Activated B cell treated with CpG ODN at 0.5 μM for 24 hours (primary cell): ENCODE measurements around the gene IMMT. TPM values are rescaled to one million over a fixed set of nuclear protein-coding genes. Genes with fewer than 3 reads are reported as not detected.

Experiments used
- ATAC-seq: fragments of 200-7000 bp; cut with Tn5 transposase; one replicate; pipeline ENCODE4 v1.10.0; 2021; ENCODE audit warnings: low read depth, mild to moderate bottlenecking, moderate library complexity
- CTCF ChIA-PET: fragments of 350-600 bp; sonication (Branson Sonifier 250); formaldehyde crosslinking; loops from one replicate; lab custom pipeline; 2021; ENCODE audit warnings: antibody characterized with exemption; lab: Charles Lee
- POLR2A ChIA-PET: fragments of 350-600 bp; sonication (Branson Sonifier 250); formaldehyde crosslinking; loops from one replicate; lab custom pipeline; 2021; ENCODE audit warnings: antibody characterized with exemption; lab: Charles Lee
- DNase-seq: peaks from one replicate; pipeline ENCODE4 v3.0.0; 2022
- H3K27ac Mint-ChIP-seq: one replicate; pipeline ENCODE4 v1.8.0; 2020; ENCODE audit warnings: mixed read lengths
- H3K27me3 Mint-ChIP-seq: one replicate; pipeline ENCODE4 v1.8.0; 2021; ENCODE audit warnings: mixed read lengths
- H3K36me3 Mint-ChIP-seq: one replicate; pipeline ENCODE4 v1.8.0; 2021; ENCODE audit warnings: low read depth, mixed read lengths
- H3K4me1 Mint-ChIP-seq: one replicate; pipeline ENCODE4 v1.8.0; 2021; ENCODE audit warnings: mixed read lengths
- H3K4me3 Mint-ChIP-seq: one replicate; pipeline ENCODE4 v1.8.0; 2020; ENCODE audit warnings: mild to moderate bottlenecking, mixed read lengths
- H3K9me3 Mint-ChIP-seq: one replicate; pipeline ENCODE4 v1.8.0; 2020; ENCODE audit warnings: mixed read lengths
- intact Hi-C: fragments of 100-400 bp; cut with micrococcal nuclease; formaldehyde crosslinking; loops from one replicate; pipeline ENCODE4 v1.15.1; 2024
- total RNA-seq: library from RNA; stranded (reverse); gene quantifications from 2 replicates; pipeline ENCODE4 v1.2.3, GENCODE V29; 2022
- TF ChIP-seq, protein P1 (sequence below): fragments of 200-600 bp; IDR thresholded peaks from one replicate; pipeline ENCODE4 v1.8.0; 2022; ENCODE audit warnings: antibody characterized with exemption, mild to moderate bottlenecking

The IMMT gene
- total RNA-seq, 1 donor from 2014 or later, result 93.0 TPM

DNA sequence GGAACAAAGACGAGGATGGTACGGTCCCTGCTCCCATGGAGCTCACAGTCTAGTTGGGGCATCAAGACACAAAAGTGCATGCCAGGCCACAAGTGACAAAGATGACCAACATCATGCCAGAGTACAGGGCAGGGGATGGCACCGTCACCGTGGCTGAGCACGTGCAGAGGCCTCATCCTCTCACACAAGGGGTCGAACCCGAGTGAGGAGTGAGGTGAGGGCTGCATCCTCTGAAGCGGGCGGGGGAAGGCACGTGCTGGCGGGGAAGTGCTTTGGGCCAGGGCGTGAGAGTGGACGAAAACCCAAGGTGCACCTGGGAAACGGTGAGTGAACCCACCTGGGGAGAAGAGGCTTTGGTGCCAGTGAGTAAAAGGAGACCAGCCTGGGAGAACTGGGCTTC lies 45.0 kb upstream of the IMMT start:
- Mint-ChIP-seq H3K9me3 (no peaks in the 10 kb centered on the region), H3K4me3 (no peak overlapping the region), H3K4me1 (peaks cover 72% of the 10 kb centered on the region), H3K27ac (no peak overlapping the region), H3K36me3 (no peaks in the 10 kb centered on the region), H3K27me3 (no peaks in the 10 kb centered on the region)
- no peak for DNase-seq
- no peak for ATAC-seq
- POLR2A ChIA-PET, result no interaction called here
- TF ChIP-seq, protein P1, sequence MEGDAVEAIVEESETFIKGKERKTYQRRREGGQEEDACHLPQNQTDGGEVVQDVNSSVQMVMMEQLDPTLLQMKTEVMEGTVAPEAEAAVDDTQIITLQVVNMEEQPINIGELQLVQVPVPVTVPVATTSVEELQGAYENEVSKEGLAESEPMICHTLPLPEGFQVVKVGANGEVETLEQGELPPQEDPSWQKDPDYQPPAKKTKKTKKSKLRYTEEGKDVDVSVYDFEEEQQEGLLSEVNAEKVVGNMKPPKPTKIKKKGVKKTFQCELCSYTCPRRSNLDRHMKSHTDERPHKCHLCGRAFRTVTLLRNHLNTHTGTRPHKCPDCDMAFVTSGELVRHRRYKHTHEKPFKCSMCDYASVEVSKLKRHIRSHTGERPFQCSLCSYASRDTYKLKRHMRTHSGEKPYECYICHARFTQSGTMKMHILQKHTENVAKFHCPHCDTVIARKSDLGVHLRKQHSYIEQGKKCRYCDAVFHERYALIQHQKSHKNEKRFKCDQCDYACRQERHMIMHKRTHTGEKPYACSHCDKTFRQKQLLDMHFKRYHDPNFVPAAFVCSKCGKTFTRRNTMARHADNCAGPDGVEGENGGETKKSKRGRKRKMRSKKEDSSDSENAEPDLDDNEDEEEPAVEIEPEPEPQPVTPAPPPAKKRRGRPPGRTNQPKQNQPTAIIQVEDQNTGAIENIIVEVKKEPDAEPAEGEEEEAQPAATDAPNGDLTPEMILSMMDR, result no peak
- CTCF ChIA-PET, result no interaction called here
- intact Hi-C loops, result no loop called here

DNA sequence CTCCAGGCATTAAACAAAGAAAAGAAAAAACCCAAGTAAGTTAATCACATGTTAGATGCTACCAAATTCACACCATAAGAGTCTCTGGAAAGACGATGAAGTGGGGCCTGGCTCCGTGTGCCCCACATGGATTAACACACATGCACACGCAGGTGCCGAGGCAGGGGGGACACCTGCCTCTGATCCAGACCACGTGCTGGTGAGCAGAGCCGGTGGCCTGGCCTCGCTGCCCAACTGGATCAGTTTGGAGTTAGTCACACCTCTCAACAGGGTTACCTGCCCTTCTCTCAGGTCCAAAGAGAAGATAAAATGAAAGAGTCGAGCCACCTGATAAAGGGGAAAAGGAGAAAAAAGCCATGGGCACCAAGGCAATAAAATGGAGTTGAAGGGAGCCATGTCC lies 44.5 kb upstream of the IMMT start:
- CTCF ChIA-PET, result no interaction called here

DNA sequence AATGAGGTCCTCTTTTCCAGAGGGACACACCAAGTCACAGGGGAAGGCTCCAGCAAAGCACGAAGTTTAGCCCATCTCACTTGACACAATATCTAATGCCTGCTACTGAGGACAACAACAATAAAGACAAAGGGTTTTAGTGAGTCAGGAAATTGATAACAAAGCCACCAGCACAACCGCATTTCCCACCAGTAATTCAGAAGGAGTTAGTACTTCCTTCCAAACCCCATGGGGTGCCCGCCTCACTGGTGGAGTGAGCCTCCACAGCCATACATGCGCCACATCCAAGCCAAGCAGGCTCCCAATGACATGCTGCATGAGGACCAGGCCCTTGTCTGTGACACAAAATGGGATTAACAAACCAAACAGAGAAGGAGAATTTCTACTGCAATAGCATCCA lies 44.1 kb upstream of the IMMT start:
- Mint-ChIP-seq H3K9me3 (no peaks in the 10 kb centered on the region), H3K27me3 (no peaks in the 10 kb centered on the region), H3K36me3 (no peaks in the 10 kb centered on the region), H3K27ac (no peak overlapping the region), H3K4me3 (no peak overlapping the region), H3K4me1 (peaks cover 67% of the 10 kb centered on the region)
- DNase-seq (no peak), ATAC-seq (no peak)
- TF ChIP-seq, protein P1, result no peak
- ChIA-PET POLR2A (no interaction called here), CTCF (no interaction called here)
- intact Hi-C loops, result loop anchor here (2.0 kb wide), 1 partner anchor 45 kb away; the partner anchor contains the start of gene IMMT

More for the DNA sequence above, 44.5 kb upstream of the IMMT start:
- POLR2A ChIA-PET, result no interaction called here
- intact Hi-C loops, result loop anchor here (2.0 kb wide), 1 partner anchor 45 kb away; the partner anchor contains the start of gene IMMT
- no peaks in the 10 kb centered on the region for H3K9me3 Mint-ChIP-seq
- no peaks in the 10 kb centered on the region for H3K36me3 Mint-ChIP-seq
- H3K4me1 Mint-ChIP-seq, result peaks cover 71% of the 10 kb centered on the region
- no peak overlapping the region for H3K4me3 Mint-ChIP-seq
- H3K27ac Mint-ChIP-seq, result no peak overlapping the region
- no peak for DNase-seq
- no peaks in the 10 kb centered on the region for H3K27me3 Mint-ChIP-seq
- TF ChIP-seq, protein P1, result no peak
- ATAC-seq, result no peak

DNA sequence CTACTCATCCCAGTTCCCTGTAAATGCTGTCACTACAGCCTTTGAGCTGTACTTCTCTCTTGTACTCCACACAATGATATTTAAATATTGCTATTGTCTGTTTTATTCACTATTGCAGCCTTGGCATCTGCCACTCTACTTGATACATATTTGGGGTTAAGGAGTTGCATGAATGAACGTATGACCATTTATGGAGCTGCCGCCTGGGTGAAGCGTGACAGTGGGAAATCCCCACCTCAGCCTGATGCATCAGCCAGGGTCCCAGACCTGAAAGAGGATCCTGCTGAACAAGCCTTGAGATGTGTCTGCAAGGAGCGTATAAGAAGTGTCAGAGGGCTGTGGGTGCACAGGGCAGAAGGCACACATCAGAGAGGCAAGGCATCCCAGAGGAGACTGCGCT lies 43.1 kb upstream of the IMMT start:
- no peaks in the 10 kb centered on the region for H3K9me3 Mint-ChIP-seq
- peak; percentile 55 for DNase-seq
- no peaks in the 10 kb centered on the region for H3K36me3 Mint-ChIP-seq
- TF ChIP-seq, protein P1, result no peak
- ATAC-seq, result peak; percentile 99
- intact Hi-C loops, result loop anchor here (1.0 to 2.0 kb wide), 2 partner anchors 13 to 44 kb away; partner anchors contain the start of gene IMMT
- no peaks in the 10 kb centered on the region for H3K27me3 Mint-ChIP-seq
- H3K4me1 Mint-ChIP-seq, result peaks cover 57% of the 10 kb centered on the region
- ChIA-PET CTCF (interaction anchor here (1.2 to 1.9 kb wide), 2 partner anchors 13 to 17 kb away, joined by 6 to 16 read pairs; no protein-coding TSS in a partner anchor), POLR2A (interaction anchor here (1.0 to 1.7 kb wide), 4 partner anchors 9 to 203 kb away, joined by 4 to 20 read pairs (median 6); partner anchors contain the start of genes IMMT and KDM3A)
- H3K27ac Mint-ChIP-seq, result peak overlapping the region; percentile 5
- peak overlapping the region; percentile 39 for H3K4me3 Mint-ChIP-seq

DNA sequence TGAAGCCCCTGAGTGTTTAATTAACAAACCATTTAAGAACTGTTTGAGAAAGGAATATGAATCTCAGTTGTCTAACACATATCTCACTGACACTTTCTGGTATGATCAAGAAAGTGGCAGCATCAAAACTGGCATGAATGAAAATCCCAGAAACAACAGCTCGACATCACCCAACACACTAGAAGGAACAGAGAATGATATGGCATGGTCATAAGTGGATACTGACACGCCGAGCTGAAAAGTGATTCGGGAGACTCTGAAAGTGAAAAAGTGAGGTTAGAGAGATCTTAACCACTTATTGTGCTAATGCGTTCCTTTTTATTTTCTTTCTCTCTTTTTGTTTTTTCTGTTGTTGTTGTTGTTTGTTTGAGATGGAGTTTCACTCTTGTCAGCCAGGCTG lies 41.9 kb upstream of the IMMT start:
- ChIA-PET CTCF (interaction anchor here (0.9 to 1.9 kb wide), 2 partner anchors 12 to 16 kb away, joined by 3 to 6 read pairs; no protein-coding TSS in a partner anchor), POLR2A (interaction anchor here (1.7 kb wide), 1 partner anchor 11 kb away, joined by 20 read pairs; no protein-coding TSS in a partner anchor)
- no peak for DNase-seq
- intact Hi-C loops, result no loop called here
- Mint-ChIP-seq H3K27ac (no peak overlapping the region), H3K4me1 (peaks cover 46% of the 10 kb centered on the region), H3K4me3 (no peak overlapping the region), H3K27me3 (no peaks in the 10 kb centered on the region), H3K9me3 (no peaks in the 10 kb centered on the region), H3K36me3 (no peaks in the 10 kb centered on the region)
- TF ChIP-seq, protein P1, result no peak
- no peak for ATAC-seq
